GM23338 (cell line): ENCODE measurements around the gene ITFG1. TPM values are rescaled to one million over a fixed set of nuclear protein-coding genes. Genes with fewer than 3 reads are reported as not detected.
A peak's percentile ranks its signal among the peaks of the same experiment; 100 is the strongest.
"Not testable (repeated sequence)": the region's sequence is repeated elsewhere in the genome, so short reads cannot be mapped to it uniquely, and the experiment has no call there.

Experiments
- ATAC-seq: fragments of 200-7000 bp; cut with Tn5 transposase; 3 replicates; pipeline ENCODE4 v1.9.1; 2020
- DNase-seq: peaks from one replicate; pipeline ENCODE4 v3.0.0-alpha.2; 2015; ENCODE audit warnings: low spot score
- H2AFZ ChIP-seq: fragments of 200-600 bp; sonication (generic); 2 replicates; pipeline ENCODE4 v1.8.0; 2016; ENCODE audit warnings: antibody characterized with exemption, mild to moderate bottlenecking, moderate library complexity
- H3F3A ChIP-seq: fragments of 200-600 bp; sonication (generic); replicated peaks from 2 replicates; pipeline ENCODE4 v1.8.0; 2017; ENCODE audit warnings: antibody characterized with exemption, mixed run types, low read depth
- H3K27ac ChIP-seq: fragments of 200-600 bp; sonication (generic); 2 replicates; pipeline ENCODE4 v1.6.1; 2016; ENCODE audit warnings: low read depth
- H3K27me3 ChIP-seq: fragments of 200-600 bp; sonication (generic); 2 replicates; pipeline ENCODE4 v1.8.0; 2016; ENCODE audit warnings: mild to moderate bottlenecking, mixed run types, moderate library complexity; ENCODE audit not compliant: insufficient read depth
- H3K36me3 ChIP-seq: fragments of 200-600 bp; sonication (generic); 2 replicates; pipeline ENCODE4 v1.8.0; 2016; ENCODE audit warnings: mild to moderate bottlenecking; ENCODE audit not compliant: insufficient read depth
- H3K4me1 ChIP-seq: fragments of 200-600 bp; sonication (generic); 2 replicates; pipeline ENCODE4 v1.8.0; 2016; ENCODE audit warnings: mild to moderate bottlenecking, moderate library complexity; ENCODE audit not compliant: insufficient read depth
- H3K4me2 ChIP-seq: fragments of 200-600 bp; sonication (generic); 2 replicates; pipeline ENCODE4 v1.7.1; 2017; ENCODE audit warnings: mixed run types
- H3K4me3 ChIP-seq: fragments of 200-600 bp; sonication (generic); 2 replicates; pipeline ENCODE4 v1.6.1; 2016; ENCODE audit warnings: mixed run types
- H3K79me2 ChIP-seq: fragments of 200-600 bp; sonication (generic); replicated peaks from 2 replicates; pipeline ENCODE4 v1.8.0; 2017; ENCODE audit warnings: mild to moderate bottlenecking; ENCODE audit not compliant: insufficient read depth
- H3K9me2 ChIP-seq: fragments of 200-600 bp; sonication (generic); 2 replicates; pipeline ENCODE4 v1.8.0; 2017; ENCODE audit not compliant: insufficient read depth
- H4K20me1 ChIP-seq: fragments of 200-600 bp; sonication (generic); replicated peaks from 2 replicates; pipeline ENCODE4 v1.8.0; 2017; ENCODE audit warnings: mild to moderate bottlenecking; ENCODE audit not compliant: insufficient read depth
- H3K27ac Mint-ChIP-seq: 2 replicates; pipeline ENCODE4 v1.8.0; 2020; ENCODE audit warnings: inconsistent platforms, mild to moderate bottlenecking, moderate library complexity, mixed read lengths
- H3K27me3 Mint-ChIP-seq: 3 replicates; pipeline ENCODE4 v1.8.0; 2022; ENCODE audit warnings: low read depth, mild to moderate bottlenecking, moderate library complexity, mixed read lengths, inconsistent platforms; ENCODE audit not compliant: insufficient read depth, poor library complexity
- H3K36me3 Mint-ChIP-seq: 3 replicates; pipeline ENCODE4 v1.8.0; 2021; ENCODE audit warnings: low read depth, mild to moderate bottlenecking, inconsistent platforms, moderate library complexity, mixed read lengths
- H3K4me1 Mint-ChIP-seq: 3 replicates; pipeline ENCODE4 v1.8.0; 2020; ENCODE audit warnings: mild to moderate bottlenecking, inconsistent platforms, mixed read lengths
- H3K4me3 Mint-ChIP-seq: 3 replicates; pipeline ENCODE4 v1.8.0; 2021; ENCODE audit warnings: moderate library complexity, mild to moderate bottlenecking, inconsistent platforms, mixed read lengths
- H3K9me3 Mint-ChIP-seq: 3 replicates; pipeline ENCODE4 v1.8.0; 2020; ENCODE audit warnings: moderate library complexity, mild to moderate bottlenecking, inconsistent platforms, mixed read lengths
- JUNB ChIP-seq: IDR thresholded peaks from one replicate; pipeline ENCODE4 v1.6.1; 2016; ENCODE audit warnings: antibody characterized with exemption; ENCODE audit not compliant: unreplicated experiment
- POLR2AphosphoS5 ChIP-seq: IDR thresholded peaks from 2 replicates; pipeline ENCODE4 v1.6.1; 2016; ENCODE audit warnings: antibody characterized with exemption, low read depth
- ZNF331 ChIP-seq: fragments of 250-450 bp; sonication (Bioruptor Pico); IDR thresholded peaks from 2 replicates; pipeline ENCODE4 v1.5.0; 2020; ENCODE audit warnings: low read depth, mild to moderate bottlenecking, moderate library complexity
- polyA plus RNA-seq: library from polyadenylated mRNA; unstranded; fragments of >200 nt; fragmentation: Nextera tagmentation; extraction: Ambion mirVana; gene quantifications from 2 replicates; pipeline ENCODE4 v1.2.1, GENCODE V29; 2016
- total RNA-seq: library from RNA; depleted of rRNA; stranded (reverse); fragments of >200 nt; shearing (Covaris generic); gene quantifications from 2 replicates; pipeline ENCODE4 v1.2.3, GENCODE V29; 2014
- TF ChIP-seq, protein P1 (sequence below): fragments of 250-450 bp; sonication (Bioruptor Pico); IDR thresholded peaks from 2 replicates; pipeline ENCODE4 v1.5.0; 2020; ENCODE audit warnings: mild to moderate bottlenecking, moderate library complexity
- TF ChIP-seq, protein P2 (sequence below), 2 experiments: fragments of 200-600 bp in 1 of 2; sonication (generic) in 1 of 2; conservative IDR thresholded peaks; 2 replicates each; pipeline versions ENCODE4 v1.5.1 to v1.6.1; 2016 to 2017; ENCODE audit warnings: antibody characterized with exemption in 2 of 2, low read depth in 2 of 2, mild to moderate bottlenecking in 2 of 2, moderate library complexity in 1 of 2

ITFG1 gene
- total and polyA plus RNA-seq, 2 experiments from 2014 or later, result 18.5 to 26.9 TPM

DNA sequence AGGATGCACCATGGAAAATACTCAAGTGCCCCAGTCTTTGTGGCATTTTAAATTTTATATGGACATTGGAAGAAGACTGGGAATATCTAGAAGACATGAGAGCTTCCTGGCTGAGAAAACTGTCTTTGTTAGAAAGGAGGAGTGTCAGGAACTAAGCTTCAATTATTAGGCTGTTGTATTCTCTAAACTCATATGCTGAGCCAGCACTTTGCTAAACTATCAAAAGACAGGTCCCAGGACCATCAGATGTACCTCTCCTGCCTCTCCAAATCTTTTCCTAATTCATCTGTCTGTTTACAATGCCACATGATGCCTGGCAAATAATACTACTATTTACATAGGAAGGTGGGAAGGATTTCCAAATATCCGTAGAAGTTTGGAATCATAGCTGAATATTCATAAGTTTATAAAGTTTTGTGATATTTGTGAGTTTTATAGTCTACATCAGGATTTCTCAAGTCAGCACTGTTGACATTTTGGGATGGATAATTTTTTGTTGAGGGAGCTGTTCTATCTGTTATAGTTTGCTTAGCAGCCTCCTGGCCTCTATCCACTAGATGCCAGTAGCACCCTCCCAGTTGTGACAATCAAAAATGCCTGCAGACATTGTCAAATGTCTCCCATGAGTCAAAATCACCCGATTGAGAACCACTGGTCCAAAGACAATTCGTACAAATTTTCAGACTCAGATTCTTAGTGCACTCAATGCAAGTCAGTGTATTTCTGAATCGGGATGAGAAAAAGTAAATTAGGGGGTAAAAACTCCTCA, 255.9 kb downstream of the ITFG1 start:
- H4K20me1 ChIP-seq, result no peaks in the 10 kb centered on the region
- H3K79me2 ChIP-seq, result no peaks in the 10 kb centered on the region
- ATAC-seq, result no peak
- TF ChIP-seq ZNF331 (CRISPR knock-in tag), result no peak
- TF ChIP-seq JUNB, result no peak
- TF ChIP-seq POLR2AphosphoS5, result no peak
- TF ChIP-seq, protein P1, sequence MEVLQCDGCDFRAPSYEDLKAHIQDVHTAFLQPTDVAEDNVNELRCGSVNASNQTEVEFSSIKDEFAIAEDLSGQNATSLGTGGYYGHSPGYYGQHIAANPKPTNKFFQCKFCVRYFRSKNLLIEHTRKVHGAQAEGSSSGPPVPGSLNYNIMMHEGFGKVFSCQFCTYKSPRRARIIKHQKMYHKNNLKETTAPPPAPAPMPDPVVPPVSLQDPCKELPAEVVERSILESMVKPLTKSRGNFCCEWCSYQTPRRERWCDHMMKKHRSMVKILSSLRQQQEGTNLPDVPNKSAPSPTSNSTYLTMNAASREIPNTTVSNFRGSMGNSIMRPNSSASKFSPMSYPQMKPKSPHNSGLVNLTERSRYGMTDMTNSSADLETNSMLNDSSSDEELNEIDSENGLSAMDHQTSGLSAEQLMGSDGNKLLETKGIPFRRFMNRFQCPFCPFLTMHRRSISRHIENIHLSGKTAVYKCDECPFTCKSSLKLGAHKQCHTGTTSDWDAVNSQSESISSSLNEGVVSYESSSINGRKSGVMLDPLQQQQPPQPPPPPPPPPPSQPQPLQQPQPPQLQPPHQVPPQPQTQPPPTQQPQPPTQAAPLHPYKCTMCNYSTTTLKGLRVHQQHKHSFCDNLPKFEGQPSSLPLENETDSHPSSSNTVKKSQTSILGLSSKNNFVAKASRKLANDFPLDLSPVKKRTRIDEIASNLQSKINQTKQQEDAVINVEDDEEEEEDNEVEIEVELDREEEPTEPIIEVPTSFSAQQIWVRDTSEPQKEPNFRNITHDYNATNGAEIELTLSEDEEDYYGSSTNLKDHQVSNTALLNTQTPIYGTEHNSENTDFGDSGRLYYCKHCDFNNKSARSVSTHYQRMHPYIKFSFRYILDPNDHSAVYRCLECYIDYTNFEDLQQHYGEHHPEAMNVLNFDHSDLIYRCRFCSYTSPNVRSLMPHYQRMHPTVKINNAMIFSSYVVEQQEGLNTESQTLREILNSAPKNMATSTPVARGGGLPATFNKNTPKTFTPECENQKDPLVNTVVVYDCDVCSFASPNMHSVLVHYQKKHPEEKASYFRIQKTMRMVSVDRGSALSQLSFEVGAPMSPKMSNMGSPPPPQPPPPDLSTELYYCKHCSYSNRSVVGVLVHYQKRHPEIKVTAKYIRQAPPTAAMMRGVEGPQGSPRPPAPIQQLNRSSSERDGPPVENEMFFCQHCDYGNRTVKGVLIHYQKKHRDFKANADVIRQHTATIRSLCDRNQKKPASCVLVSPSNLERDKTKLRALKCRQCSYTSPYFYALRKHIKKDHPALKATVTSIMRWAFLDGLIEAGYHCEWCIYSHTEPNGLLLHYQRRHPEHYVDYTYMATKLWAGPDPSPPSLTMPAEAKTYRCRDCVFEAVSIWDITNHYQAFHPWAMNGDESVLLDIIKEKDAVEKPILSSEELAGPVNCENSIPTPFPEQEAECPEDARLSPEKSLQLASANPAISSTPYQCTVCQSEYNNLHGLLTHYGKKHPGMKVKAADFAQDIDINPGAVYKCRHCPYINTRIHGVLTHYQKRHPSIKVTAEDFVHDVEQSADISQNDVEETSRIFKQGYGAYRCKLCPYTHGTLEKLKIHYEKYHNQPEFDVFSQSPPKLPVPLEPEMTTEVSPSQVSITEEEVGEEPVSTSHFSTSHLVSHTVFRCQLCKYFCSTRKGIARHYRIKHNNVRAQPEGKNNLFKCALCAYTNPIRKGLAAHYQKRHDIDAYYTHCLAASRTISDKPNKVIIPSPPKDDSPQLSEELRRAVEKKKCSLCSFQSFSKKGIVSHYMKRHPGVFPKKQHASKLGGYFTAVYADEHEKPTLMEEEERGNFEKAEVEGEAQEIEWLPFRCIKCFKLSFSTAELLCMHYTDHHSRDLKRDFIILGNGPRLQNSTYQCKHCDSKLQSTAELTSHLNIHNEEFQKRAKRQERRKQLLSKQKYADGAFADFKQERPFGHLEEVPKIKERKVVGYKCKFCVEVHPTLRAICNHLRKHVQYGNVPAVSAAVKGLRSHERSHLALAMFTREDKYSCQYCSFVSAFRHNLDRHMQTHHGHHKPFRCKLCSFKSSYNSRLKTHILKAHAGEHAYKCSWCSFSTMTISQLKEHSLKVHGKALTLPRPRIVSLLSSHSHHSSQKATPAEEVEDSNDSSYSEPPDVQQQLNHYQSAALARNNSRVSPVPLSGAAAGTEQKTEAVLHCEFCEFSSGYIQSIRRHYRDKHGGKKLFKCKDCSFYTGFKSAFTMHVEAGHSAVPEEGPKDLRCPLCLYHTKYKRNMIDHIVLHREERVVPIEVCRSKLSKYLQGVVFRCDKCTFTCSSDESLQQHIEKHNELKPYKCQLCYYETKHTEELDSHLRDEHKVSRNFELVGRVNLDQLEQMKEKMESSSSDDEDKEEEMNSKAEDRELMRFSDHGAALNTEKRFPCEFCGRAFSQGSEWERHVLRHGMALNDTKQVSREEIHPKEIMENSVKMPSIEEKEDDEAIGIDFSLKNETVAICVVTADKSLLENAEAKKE (CRISPR knock-in tag), result no peak
- TF ChIP-seq, protein P2, sequence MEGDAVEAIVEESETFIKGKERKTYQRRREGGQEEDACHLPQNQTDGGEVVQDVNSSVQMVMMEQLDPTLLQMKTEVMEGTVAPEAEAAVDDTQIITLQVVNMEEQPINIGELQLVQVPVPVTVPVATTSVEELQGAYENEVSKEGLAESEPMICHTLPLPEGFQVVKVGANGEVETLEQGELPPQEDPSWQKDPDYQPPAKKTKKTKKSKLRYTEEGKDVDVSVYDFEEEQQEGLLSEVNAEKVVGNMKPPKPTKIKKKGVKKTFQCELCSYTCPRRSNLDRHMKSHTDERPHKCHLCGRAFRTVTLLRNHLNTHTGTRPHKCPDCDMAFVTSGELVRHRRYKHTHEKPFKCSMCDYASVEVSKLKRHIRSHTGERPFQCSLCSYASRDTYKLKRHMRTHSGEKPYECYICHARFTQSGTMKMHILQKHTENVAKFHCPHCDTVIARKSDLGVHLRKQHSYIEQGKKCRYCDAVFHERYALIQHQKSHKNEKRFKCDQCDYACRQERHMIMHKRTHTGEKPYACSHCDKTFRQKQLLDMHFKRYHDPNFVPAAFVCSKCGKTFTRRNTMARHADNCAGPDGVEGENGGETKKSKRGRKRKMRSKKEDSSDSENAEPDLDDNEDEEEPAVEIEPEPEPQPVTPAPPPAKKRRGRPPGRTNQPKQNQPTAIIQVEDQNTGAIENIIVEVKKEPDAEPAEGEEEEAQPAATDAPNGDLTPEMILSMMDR (conservative IDR thresholded peaks at IDR 0.05; ENCODE audit: low read depth in 2 of 2), result peak in 1 of 2 experiments; percentile 37; a peak in 2 of 4 replicates
- DNase-seq, result peak; percentile 2
- H3K4me1 ChIP-seq, result no peaks in the 10 kb centered on the region
- H3K36me3 ChIP-seq, result no peaks in the 10 kb centered on the region
- no peak overlapping the region for H3K4me2 ChIP-seq
- H2AFZ ChIP-seq, result no peak overlapping the region
- Mint-ChIP-seq H3K4me3 (no peak overlapping the region), H3K27me3 (peaks cover 3% of the 10 kb centered on the region), H3K27ac (no peak overlapping the region), H3K36me3 (peaks cover 3% of the 10 kb centered on the region; the same call in 1 of the 3 replicates), H3K9me3 (peaks cover 2% of the 10 kb centered on the region; the same call in 2 of the 3 replicates), H3K4me1 (peaks cover 5% of the 10 kb centered on the region; the same call in 1 of the 3 replicates)
- no peaks in the 10 kb centered on the region for H3K27me3 ChIP-seq
- H3K4me3 ChIP-seq, result no peak overlapping the region
- no peaks in the 10 kb centered on the region for H3F3A ChIP-seq
- H3K27ac ChIP-seq, result no peak overlapping the region
- no peaks in the 10 kb centered on the region for H3K9me2 ChIP-seq

- H3K27ac Mint-ChIP-seq, H3K27me3 ChIP-seq, H4K20me1 ChIP-seq, H3K27me3 Mint-ChIP-seq, H3K79me2 ChIP-seq, H3K4me2 ChIP-seq, H3F3A ChIP-seq, ATAC-seq, H2AFZ ChIP-seq, H3K4me1 Mint-ChIP-seq, DNase-seq, H3K36me3 Mint-ChIP-seq, H3K4me1 ChIP-seq, H3K9me2 ChIP-seq, H3K4me3 ChIP-seq, H3K27ac ChIP-seq, H3K4me3 Mint-ChIP-seq, H3K36me3 ChIP-seq, H3K9me3 Mint-ChIP-seq: not testable (repeated sequence)
Observed at GRCh38 chr16:47203433-47203832, 257.4 kb downstream of the ITFG1 start.
